A549 (cell line): ENCODE results near the gene PRPF31. TPM values are rescaled to one million over a fixed set of nuclear protein-coding genes. Genes with fewer than 3 reads are reported as not detected.
A peak's percentile ranks its signal among the peaks of the same experiment; 100 is the strongest.
"Not testable (repeated sequence)": the region's sequence is repeated elsewhere in the genome, so short reads cannot be mapped to it uniquely, and the experiment has no call there.

ENCODE experiments used
- ATAC-seq, 2 experiments: fragments of 200-7000 bp in 1 of 2; fragments of >200 bp in 1 of 2; cut with Nextera tagmentation in 1 of 2; cut with Tn5 transposase in 1 of 2; 3 replicates each; pipeline versions ENCODE4 v1.8.0 to v1.9.1; 2018 to 2020; ENCODE audit warnings: mild to moderate bottlenecking in 1 of 2, moderate library complexity in 1 of 2
- CTCF ChIA-PET: fragments of 300-600 bp; sonication (Branson Sonifier 250); formaldehyde crosslinking; extraction: SDS; loops from one replicate; lab custom pipeline; 2021; ENCODE audit warnings: antibody characterized with exemption, inconsistent platforms; lab: Yijun Ruan, JAX
- POLR2A ChIA-PET: fragments of 350-600 bp; formaldehyde crosslinking; extraction: SDS; loops from one replicate; lab custom pipeline; 2021; ENCODE audit warnings: antibody characterized with exemption, inconsistent platforms; lab: Yijun Ruan, JAX
- DNase-seq, 2 experiments: peaks; one replicate each; pipeline versions ENCODE4 v3.0.0 to v3.0.0-alpha.2; 2011 to 2016; ENCODE audit warnings: low read depth in 1 of 2, low spot score in 1 of 2
- FAIRE-seq: peaks from 2 replicates; lab custom pipeline; 2011; peaks lifted over from hg19 to GRCh38; lab: Jason Lieb, UNC
- H3K27ac ChIP-seq, 2 experiments: fragments of >200 bp; sonication (Bioruptor Twin); formaldehyde crosslinking; 3 replicates each; pipeline ENCODE4 v1.5.1; 2016 to 2017
- H3K4me1 ChIP-seq: fragments of >200 bp; sonication (Bioruptor Twin); formaldehyde crosslinking; 3 replicates; pipeline ENCODE4 v1.6.1; 2016
- H3K4me2 ChIP-seq: fragments of >200 bp; sonication (Bioruptor Twin); formaldehyde crosslinking; 3 replicates; pipeline ENCODE4 v1.6.1; 2016
- H3K4me3 ChIP-seq: fragments of >200 bp; sonication (Bioruptor Twin); formaldehyde crosslinking; 3 replicates; pipeline ENCODE4 v1.5.1; 2016
- H3K9me3 ChIP-seq: fragments of >200 bp; sonication (Bioruptor Twin); formaldehyde crosslinking; 3 replicates; pipeline ENCODE4 v1.6.1; 2016
- BHLHE40 ChIP-seq: IDR thresholded peaks from 2 replicates; pipeline ENCODE4 v1.6.1; 2012; ENCODE audit warnings: low read depth, low read length, inconsistent platforms
- CHD2 ChIP-seq: fragments of 150-350 bp; IDR thresholded peaks from 2 replicates; pipeline ENCODE4 v1.6.1; 2014; ENCODE audit warnings: low read length; ENCODE audit not compliant: partially characterized antibody
- EHMT2 ChIP-seq: fragments of 200-600 bp; sonication (generic); IDR thresholded peaks from 2 replicates; pipeline ENCODE4 v1.6.1; 2016; ENCODE audit warnings: antibody characterized with exemption, low read depth, mild to moderate bottlenecking, moderate library complexity
- FOSB ChIP-seq: fragments of 250-450 bp; sonication (Bioruptor Pico); IDR thresholded peaks from 2 replicates; pipeline ENCODE4 v1.5.0; 2020; ENCODE audit warnings: mild to moderate bottlenecking, moderate library complexity
- GATA3 ChIP-seq: IDR thresholded peaks from 2 replicates; pipeline ENCODE4 v1.6.1; 2012; ENCODE audit warnings: borderline replicate concordance
- HOXB5 ChIP-seq: fragments of 250-450 bp; sonication (Bioruptor Pico); IDR thresholded peaks from 2 replicates; pipeline ENCODE4 v1.5.0; 2020; ENCODE audit warnings: mild to moderate bottlenecking, moderate library complexity
- KDM5A ChIP-seq: fragments of 200-600 bp; sonication (generic); IDR thresholded peaks from 2 replicates; pipeline ENCODE4 v1.6.1; 2016; ENCODE audit warnings: antibody characterized with exemption, mild to moderate bottlenecking
- POLR2A ChIP-seq: IDR thresholded peaks from 2 replicates; pipeline ENCODE4 v1.6.1; 2012; ENCODE audit warnings: mild to moderate bottlenecking, low read length
- POLR2AphosphoS2 ChIP-seq: conservative IDR thresholded peaks from 2 replicates; pipeline ENCODE4 v1.6.1; 2012; ENCODE audit warnings: low read length, improper control_type of control experiment, inconsistent platforms
- RAD21 ChIP-seq, 2 experiments: fragments of >200 bp in 1 of 2; sonication (Bioruptor Twin) in 1 of 2; formaldehyde crosslinking in 1 of 2; IDR thresholded peaks in 1 of 2; conservative IDR thresholded peaks in 1 of 2; 2 replicates in 1 of 2; 3 replicates in 1 of 2; pipeline ENCODE4 v1.6.1; 2012 to 2018; ENCODE audit warnings: inconsistent platforms in 1 of 2
- RNF2 ChIP-seq: fragments of 200-600 bp; sonication (generic); IDR thresholded peaks from 2 replicates; pipeline ENCODE4 v1.6.1; 2016; ENCODE audit warnings: low read depth, mild to moderate bottlenecking, antibody characterized with exemption, moderate library complexity, borderline replicate concordance
- SMC3 ChIP-seq: fragments of >200 bp; sonication (Bioruptor Twin); formaldehyde crosslinking; IDR thresholded peaks from 3 replicates; pipeline ENCODE4 v1.6.1; 2018; ENCODE audit warnings: inconsistent platforms
- SREBF2 ChIP-seq: fragments of 450-650 bp; IDR thresholded peaks from 2 replicates; pipeline ENCODE4 v1.6.1; 2014; ENCODE audit warnings: mild to moderate bottlenecking, moderate library complexity
- TFCP2L1 ChIP-seq: fragments of 250-450 bp; sonication (Bioruptor Pico); IDR thresholded peaks from 2 replicates; pipeline ENCODE4 v1.5.0; 2021; ENCODE audit warnings: mild to moderate bottlenecking
- TP53 ChIP-seq: fragments of 250-450 bp; sonication (Bioruptor Pico); IDR thresholded peaks from 2 replicates; pipeline ENCODE4 v1.5.0; 2021; ENCODE audit warnings: mild to moderate bottlenecking, moderate library complexity
- ZNF302 ChIP-seq: fragments of 250-450 bp; sonication (Bioruptor Pico); IDR thresholded peaks from 2 replicates; pipeline ENCODE4 v1.9.0; 2021; ENCODE audit warnings: inconsistent platforms, mild to moderate bottlenecking, moderate library complexity
- WGBS: methylation state at CpG from one replicate; pipeline ENCODE4 v1.1.6; 2017; ENCODE audit errors: missing lambda C conversion rate; 5-methylcytosine and 5-hydroxymethylcytosine counted together
- polyA plus RNA-seq, 4 experiments: library from polyadenylated mRNA; depleted of rRNA in 3 of 4; stranded (reverse); fragments of >200 nt; fragmentation: RNase III in 1 of 4; extraction: RNeasy Plus Mini Kit Qiagen cat#74134 plus additional on column Dnase treatment in 1 of 4; gene quantifications; 2 replicates in 3 of 4; 3 replicates in 1 of 4; pipeline ENCODE4 v1.2.3, GENCODE V29; 2011 to 2017
- TF ChIP-seq, protein P1 (sequence below): IDR thresholded peaks from 2 replicates; pipeline ENCODE4 v1.6.1; 2012
- TF ChIP-seq, protein P2 (sequence below): IDR thresholded peaks from 2 replicates; pipeline ENCODE4 v1.6.1; 2012; ENCODE audit warnings: low read depth, borderline replicate concordance
- TF ChIP-seq, protein P3 (sequence below): fragments of >200 bp; sonication (Bioruptor Twin); formaldehyde crosslinking; IDR thresholded peaks from 3 replicates; pipeline ENCODE4 v1.5.1; 2016

Gene PRPF31
- polyA plus RNA-seq, 2 of the 4 experiments (the other 2 are of a cell fraction), result 69.8 to 169 TPM

- peak; percentile 79 to 81 for ATAC-seq
- peaks cover 12% of the 10 kb centered on the region; the same call in 2 of the 3 replicates for H3K9me3 ChIP-seq
- peak overlapping the region; percentile 40 to 78; a peak in 5 of 6 replicates for H3K27ac ChIP-seq
- peak overlapping the region; percentile 33 for H3K4me3 ChIP-seq
- 41% methylated on average over 38 of the region's 46 CpGs for WGBS
- not testable (repeated sequence) for FAIRE-seq
- TF ChIP-seq, protein P1, sequence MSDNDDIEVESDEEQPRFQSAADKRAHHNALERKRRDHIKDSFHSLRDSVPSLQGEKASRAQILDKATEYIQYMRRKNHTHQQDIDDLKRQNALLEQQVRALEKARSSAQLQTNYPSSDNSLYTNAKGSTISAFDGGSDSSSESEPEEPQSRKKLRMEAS, result peak; percentile 94
- TF ChIP-seq, protein P2, sequence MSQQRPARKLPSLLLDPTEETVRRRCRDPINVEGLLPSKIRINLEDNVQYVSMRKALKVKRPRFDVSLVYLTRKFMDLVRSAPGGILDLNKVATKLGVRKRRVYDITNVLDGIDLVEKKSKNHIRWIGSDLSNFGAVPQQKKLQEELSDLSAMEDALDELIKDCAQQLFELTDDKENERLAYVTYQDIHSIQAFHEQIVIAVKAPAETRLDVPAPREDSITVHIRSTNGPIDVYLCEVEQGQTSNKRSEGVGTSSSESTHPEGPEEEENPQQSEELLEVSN, result peak; percentile 91
- TF ChIP-seq TP53 (CRISPR knock-in tag), result 0 out of 2 replicates have a peak, but pooled peaks have one; percentile 34
- TF ChIP-seq, all 56 proteins: peak for 3; not testable (repeated sequence) for 53
- POLR2A ChIA-PET, result interaction anchor here (0.7 kb wide), 1 partner anchor 31 kb away, joined by 3 read pairs; no protein-coding TSS in a partner anchor
- DNase-seq, result peak; percentile 50 to 62
- CTCF ChIA-PET, result interaction anchor here (0.6 to 4.3 kb wide), 23 partner anchors 10 to 303 kb away, joined by 3 to 35 read pairs (median 5); no protein-coding TSS in a partner anchor
- Histone ChIP-seq H3K4me2 (peak overlapping the region; percentile 83), H3K4me1 (peaks cover 11% of the 10 kb centered on the region; the same call in 1 of the 3 replicates)
Measured at GRCh38 chr19:54095859-54096616, 19.5 kb upstream of the PRPF31 start.

DNA sequence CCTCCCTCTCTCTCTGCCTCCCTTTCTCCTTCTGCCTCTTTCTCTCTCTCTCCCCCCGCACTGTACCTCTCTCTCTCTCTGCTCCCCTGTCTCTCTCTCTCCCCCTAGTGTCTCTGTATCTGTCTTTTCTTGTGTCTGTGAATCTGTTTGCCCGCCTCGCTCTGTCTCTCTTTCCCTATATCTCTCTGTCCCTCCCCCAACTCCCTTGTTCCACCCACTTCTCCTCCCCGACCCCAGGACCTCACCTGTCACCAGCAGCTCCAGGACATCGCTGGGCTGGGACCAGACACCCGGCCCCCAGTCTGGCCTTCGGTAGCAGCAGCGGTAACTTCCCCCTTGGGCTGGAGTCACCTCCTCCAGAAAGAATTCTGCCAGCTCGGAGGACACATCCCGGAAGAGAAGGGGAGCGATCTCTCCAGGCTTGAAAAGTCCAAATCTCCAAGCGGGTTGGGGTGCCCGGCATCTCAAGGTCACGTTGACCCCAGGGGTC is 18.9 kb upstream of the PRPF31 start:
- 18% methylated on average over 14 of the region's 14 CpGs for WGBS
- Histone ChIP-seq H3K4me3 (peak overlapping the region; percentile 33), H3K4me2 (peak overlapping the region; percentile 83), H3K9me3 (peaks cover 12% of the 10 kb centered on the region; the same call in 2 of the 3 replicates)
- CTCF ChIA-PET, result interaction anchor here (0.6 to 4.3 kb wide), 26 partner anchors 11 to 304 kb away, joined by 3 to 35 read pairs (median 4); partner anchors contain the start of genes PRPF31 and TFPT
- DNase-seq (peak; percentile 68 to 79), ATAC-seq (peak; percentile 88 to 89)
- TF ChIP-seq RAD21 (conservative IDR thresholded peaks at IDR 0.05 in 1 of 2, IDR thresholded peaks at IDR 0.05 in 1 of 2) (peak in 1 of 2 experiments; percentile 65; a peak in 4 of 5 replicates), SMC3 (peak; percentile 56), RNF2 (no peak), POLR2A (peak; percentile 17; the same call in 1 of the 2 replicates)
- TF ChIP-seq, protein P2, result no peak
- TF ChIP-seq, protein P1, result no peak
- TF ChIP-seq, all 56 proteins: peak for 3
- FAIRE-seq, result no peak
- Histone ChIP-seq H3K27ac (peak overlapping the region; percentile 40 to 78; a peak in 5 of 6 replicates), H3K4me1 (peaks cover 11% of the 10 kb centered on the region; the same call in 1 of the 3 replicates)
- POLR2A ChIA-PET, result interaction anchor here (0.7 kb wide), 2 partner anchors 18 to 32 kb away, joined by 3 to 4 read pairs; partner anchors contain the start of genes PRPF31 and TFPT

DNA sequence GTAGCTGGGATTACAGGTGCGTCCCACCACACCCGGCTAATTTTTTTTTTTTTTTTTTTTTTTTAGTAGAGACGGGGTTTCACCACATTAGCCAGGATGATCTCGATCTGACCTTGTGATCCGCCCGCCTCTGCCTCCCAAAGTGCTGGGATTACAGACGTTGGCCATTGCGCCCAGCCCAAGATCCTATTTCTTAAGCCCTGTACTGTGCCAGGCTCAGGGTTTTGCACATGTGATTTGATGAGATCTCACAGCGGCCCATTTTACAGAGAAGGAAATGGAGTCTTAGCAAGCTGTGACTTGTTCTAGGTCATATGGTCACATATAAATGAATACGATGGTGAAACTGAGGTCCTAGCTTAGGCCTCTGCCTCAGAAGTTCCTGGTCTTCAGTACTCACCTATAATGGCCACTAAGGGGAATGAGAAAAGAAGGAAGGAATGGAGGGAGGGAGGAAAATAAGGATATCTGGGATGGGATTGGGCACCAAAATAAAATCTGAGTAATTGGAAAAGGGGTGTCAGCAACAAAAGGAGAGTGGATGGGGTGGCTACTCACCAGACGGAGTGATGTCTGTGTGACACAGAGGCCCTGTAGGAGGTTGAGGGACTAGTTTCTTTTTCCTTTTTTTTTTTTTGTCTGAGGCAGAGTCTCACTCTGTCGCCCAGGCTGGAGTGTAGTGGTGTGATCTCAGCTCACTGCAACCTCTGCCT is 16.2 kb upstream of the PRPF31 start:
- FAIRE-seq, result peak; percentile 7
- ChIA-PET POLR2A (interaction anchor here (1.4 kb wide), 1 partner anchor 16 kb away, joined by 10 read pairs; the partner anchor contains the start of genes PRPF31 and TFPT), CTCF (interaction anchor here (1.0 to 4.0 kb wide), 5 partner anchors 68 to 290 kb away, joined by 4 to 35 read pairs (median 8); no protein-coding TSS in a partner anchor)
- Histone ChIP-seq H3K4me2 (no peak overlapping the region), H3K9me3 (peaks cover 5% of the 10 kb centered on the region; the same call in 1 of the 3 replicates), H3K4me1 (peaks cover 14% of the 10 kb centered on the region; the same call in 1 of the 3 replicates), H3K4me3 (no peak overlapping the region), H3K27ac (no peak overlapping the region)
- TF ChIP-seq FOSB (CRISPR knock-in tag) (no peak), EHMT2 (no peak), HOXB5 (CRISPR knock-in tag) (no peak), POLR2A (no peak), GATA3 (no peak), SREBF2 (no peak), SMC3 (no peak), BHLHE40 (no peak), KDM5A (no peak), TFCP2L1 (CRISPR knock-in tag) (no peak), ZNF302 (CRISPR knock-in tag) (no peak), POLR2AphosphoS2 (no peak), CHD2 (no peak)
- TF ChIP-seq, protein P3, sequence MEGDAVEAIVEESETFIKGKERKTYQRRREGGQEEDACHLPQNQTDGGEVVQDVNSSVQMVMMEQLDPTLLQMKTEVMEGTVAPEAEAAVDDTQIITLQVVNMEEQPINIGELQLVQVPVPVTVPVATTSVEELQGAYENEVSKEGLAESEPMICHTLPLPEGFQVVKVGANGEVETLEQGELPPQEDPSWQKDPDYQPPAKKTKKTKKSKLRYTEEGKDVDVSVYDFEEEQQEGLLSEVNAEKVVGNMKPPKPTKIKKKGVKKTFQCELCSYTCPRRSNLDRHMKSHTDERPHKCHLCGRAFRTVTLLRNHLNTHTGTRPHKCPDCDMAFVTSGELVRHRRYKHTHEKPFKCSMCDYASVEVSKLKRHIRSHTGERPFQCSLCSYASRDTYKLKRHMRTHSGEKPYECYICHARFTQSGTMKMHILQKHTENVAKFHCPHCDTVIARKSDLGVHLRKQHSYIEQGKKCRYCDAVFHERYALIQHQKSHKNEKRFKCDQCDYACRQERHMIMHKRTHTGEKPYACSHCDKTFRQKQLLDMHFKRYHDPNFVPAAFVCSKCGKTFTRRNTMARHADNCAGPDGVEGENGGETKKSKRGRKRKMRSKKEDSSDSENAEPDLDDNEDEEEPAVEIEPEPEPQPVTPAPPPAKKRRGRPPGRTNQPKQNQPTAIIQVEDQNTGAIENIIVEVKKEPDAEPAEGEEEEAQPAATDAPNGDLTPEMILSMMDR, result no peak
- WGBS, result 81% methylated on average over 12 of the region's 12 CpGs
- no peak for ATAC-seq
- no peak for DNase-seq

- CTCF ChIA-PET, result interaction anchor here (0.8 to 4.0 kb wide), 4 partner anchors 64 to 291 kb away, joined by 3 to 35 read pairs (median 13); no protein-coding TSS in a partner anchor
- H3K9me3 ChIP-seq, H3K4me3 ChIP-seq, FAIRE-seq, DNase-seq, POLR2A ChIA-PET, H3K27ac ChIP-seq, H3K4me2 ChIP-seq, ATAC-seq: not testable (repeated sequence)
- peaks cover 15% of the 10 kb centered on the region; the same call in 1 of the 3 replicates for H3K4me1 ChIP-seq
- 66% methylated on average over 9 of the region's 9 CpGs for WGBS
Measured at GRCh38 chr19:54099903-54100255, 15.7 kb upstream of the PRPF31 start.
